ENCODE results near the gene SCAMP4.
A peak's percentile ranks its signal among the peaks of the same experiment; 100 is the strongest.
"Not testable (repeated sequence)": the region's sequence is repeated elsewhere in the genome, so short reads cannot be mapped to it uniquely, and the experiment has no call there.

Gene SCAMP4

GRCh38 chr19:1884291-1884718, 20.9 kb upstream of the SCAMP4 start:
- no peak for DNase-seq

- DNase-seq, result no peak
Measured at GRCh38 chr19:1884719-1885334, 20.4 kb upstream of the SCAMP4 start.

- peak; percentile 94 for DNase-seq
Measured at GRCh38 chr19:1885398-1886119, 19.6 kb upstream of the SCAMP4 start, which contains the start of gene ABHD17A. Gene ABHD17A (minus strand): TSS chr19:1885496. CDS start chr19:1881566, 3,930 bp downstream.

- DNase-seq, result not testable (repeated sequence)
Measured at GRCh38 chr19:1886360-1886759, 18.8 kb upstream of the SCAMP4 start.

- DNase-seq, result no peak
Measured at GRCh38 chr19:1888385-1888784, 16.8 kb upstream of the SCAMP4 start.

GRCh38 chr19:1889907-1890306, 15.3 kb upstream of the SCAMP4 start:
- DNase-seq, result no peak

- no peak for DNase-seq
Measured at GRCh38 chr19:1893791-1894190, 11.4 kb upstream of the SCAMP4 start.

GRCh38 chr19:1896508-1896907, 8.7 kb upstream of the SCAMP4 start:
- DNase-seq, result no peak

- DNase-seq, result no peak
Measured at GRCh38 chr19:1901940-1902404, 3.2 kb upstream of the SCAMP4 start.

GRCh38 chr19:1902923-1903322, 2.3 kb upstream of the SCAMP4 start:
- no peak for DNase-seq

- no peak for DNase-seq
Measured at GRCh38 chr19:1904860-1905109, 414 bp upstream of the SCAMP4 start.

GRCh38 chr19:1905863-1906375, 720 bp downstream of the SCAMP4 start:
- no peak for DNase-seq

- no peak for DNase-seq
Measured at GRCh38 chr19:1906985-1907562, 1.9 kb downstream of the SCAMP4 start.

- no peak for DNase-seq
Measured at GRCh38 chr19:1907563-1908363, 2.6 kb downstream of the SCAMP4 start.

GRCh38 chr19:1908364-1908678, 3.1 kb downstream of the SCAMP4 start:
- DNase-seq, result no peak

GRCh38 chr19:1909761-1910080, 4.5 kb downstream of the SCAMP4 start:
- no peak for DNase-seq

- DNase-seq, result peak; percentile 32
Measured at GRCh38 chr19:1910177-1910576, 5.0 kb downstream of the SCAMP4 start.

- DNase-seq, result no peak
Measured at GRCh38 chr19:1911098-1911497, 5.9 kb downstream of the SCAMP4 start.

GRCh38 chr19:1911995-1912394, 6.8 kb downstream of the SCAMP4 start:
- no peak for DNase-seq

- no peak for DNase-seq
Measured at GRCh38 chr19:1912760-1913505, 7.7 kb downstream of the SCAMP4 start.

- DNase-seq, result no peak
Measured at GRCh38 chr19:1913781-1914577, 8.8 kb downstream of the SCAMP4 start.

- no peak for DNase-seq
Measured at GRCh38 chr19:1914826-1915341, 9.7 kb downstream of the SCAMP4 start.
